ENCODE measurements around the gene IGSF11.
"Not testable (repeated sequence)": the region's sequence is repeated elsewhere in the genome, so short reads cannot be mapped to it uniquely, and the experiment has no call there.

GRCh38 chr3:118975476-118975875 is 59.2 kb downstream of the IGSF11 start:
- not testable (repeated sequence) for TF ChIP-seq CTCF (conservative IDR thresholded peaks at IDR 0.05; ENCODE audit: low read depth, low read length); EZH2 (IDR thresholded peaks at IDR 0.05; ENCODE audit: low read length, unreplicated experiment)
